HL-60 (cell line): ENCODE results near the gene ABCF2.

Experiments
- CTCF ChIP-seq: IDR thresholded peaks from one replicate; pipeline ENCODE4 v1.5.1; 2011; ENCODE audit warnings: low read length, control low read depth, inconsistent platforms; ENCODE audit not compliant: insufficient read depth
- POLR2AphosphoS5 ChIP-seq: IDR thresholded peaks from 2 replicates; pipeline ENCODE4 v1.6.1; 2012; ENCODE audit warnings: low read depth
- REST ChIP-seq: IDR thresholded peaks from 2 replicates; pipeline ENCODE4 v1.6.1; 2012; ENCODE audit warnings: low read depth; ENCODE audit not compliant: insufficient replicate concordance
- SPI1 ChIP-seq: IDR thresholded peaks from 2 replicates; pipeline ENCODE4 v1.6.1; 2012; ENCODE audit warnings: low read depth, mild to moderate bottlenecking, borderline replicate concordance

GRCh38 chr7:151186640-151187408 is 40.2 kb downstream of the ABCF2 start, which contains the start of gene ASB10:
- TF ChIP-seq CTCF (no peak), POLR2AphosphoS5 (no peak), REST (no peak), SPI1 (no peak)
